Measurements from ENCODE around the gene JAZF1.

JAZF1 gene

DNA sequence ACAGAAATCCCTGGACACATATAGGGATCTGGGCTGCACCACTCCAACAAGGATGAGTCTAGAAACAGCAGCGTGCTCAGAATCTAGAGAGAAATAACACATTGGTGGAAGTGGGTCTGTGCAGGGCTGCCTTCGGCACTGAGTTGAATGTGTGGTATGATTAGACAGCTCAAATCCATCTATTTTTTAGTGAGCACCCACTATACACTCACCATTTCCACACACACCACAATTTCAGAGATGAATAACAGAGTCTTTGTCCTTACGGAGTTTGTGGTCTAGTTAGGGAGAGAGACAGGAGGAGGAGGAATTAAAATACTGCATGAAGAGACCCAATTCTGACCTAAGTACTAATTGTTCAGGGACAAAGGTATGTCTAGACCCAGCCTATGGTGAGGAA is 44.2 kb downstream of the JAZF1 start:
- no peak for DNase-seq (ENCODE audit: low spot score)

GRCh38 chr7:28135760-28136159 is 44.8 kb downstream of the JAZF1 start:
- no peak for DNase-seq (ENCODE audit: low spot score)

GRCh38 chr7:28135315-28135714 is 45.3 kb downstream of the JAZF1 start:
- DNase-seq (ENCODE audit: low spot score), result no peak

DNA sequence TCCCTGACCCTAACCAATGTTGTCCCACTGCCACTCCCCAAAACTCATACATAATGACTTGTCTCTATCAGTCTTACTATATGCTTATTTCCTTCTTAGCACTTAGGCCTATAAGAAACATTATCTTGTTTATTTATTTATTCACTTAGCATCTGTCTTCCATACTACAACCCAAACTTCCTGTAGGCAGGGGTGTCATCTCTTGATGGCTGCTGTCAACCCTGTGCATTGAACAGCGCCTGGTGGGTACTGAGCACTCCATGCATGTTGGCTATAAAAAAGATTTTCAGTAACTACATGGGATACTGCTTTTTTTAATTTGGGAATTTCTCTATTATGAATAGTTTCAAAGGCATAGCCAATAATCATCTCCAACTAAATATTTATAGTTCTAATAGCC is 46.7 kb downstream of the JAZF1 start:
- DNase-seq (ENCODE audit: low spot score), result no peak

DNA sequence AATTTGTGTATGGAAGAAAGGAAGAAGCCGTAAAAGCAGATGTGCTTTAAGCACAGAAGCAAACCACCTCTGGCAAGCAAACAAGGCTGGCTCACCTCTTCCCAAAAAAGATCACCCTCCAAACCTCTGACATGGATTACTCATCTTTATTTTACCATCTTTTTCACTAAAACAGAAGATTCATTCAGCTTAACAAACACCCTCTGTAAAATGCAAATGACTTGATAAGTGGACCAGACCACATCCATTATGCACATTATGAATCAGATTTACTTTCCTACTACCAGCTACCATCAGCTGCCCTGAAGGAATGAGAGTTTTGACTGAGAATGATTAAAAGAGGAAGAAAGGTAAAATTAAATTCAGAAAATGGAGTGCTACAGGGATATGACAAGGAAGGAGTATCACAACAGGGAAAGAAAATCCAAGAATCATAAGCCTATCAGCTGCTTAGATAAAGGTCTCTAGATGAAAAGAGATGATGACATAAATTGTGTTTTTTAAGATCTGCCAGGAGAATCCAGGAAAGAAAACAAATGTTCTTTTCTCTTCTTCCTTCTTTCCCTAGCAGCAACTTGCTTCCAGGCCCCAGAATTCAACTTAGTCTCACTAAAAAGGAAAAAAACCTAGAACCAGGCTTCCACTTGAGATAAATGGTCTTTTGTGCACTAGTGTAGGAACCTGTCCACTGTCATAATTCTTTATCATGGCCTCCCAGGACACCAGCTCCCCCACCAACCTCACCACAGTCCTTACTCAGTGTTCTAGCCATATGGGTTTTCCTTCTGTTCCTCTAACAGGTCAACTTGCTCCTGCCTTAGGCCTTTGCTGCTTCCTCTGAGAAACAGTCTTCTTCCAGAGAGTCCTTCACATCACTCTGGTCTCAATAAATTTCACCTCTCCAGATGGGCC is 47.4 kb downstream of the JAZF1 start:
- DNase-seq (ENCODE audit: low spot score), result no peak

DNA sequence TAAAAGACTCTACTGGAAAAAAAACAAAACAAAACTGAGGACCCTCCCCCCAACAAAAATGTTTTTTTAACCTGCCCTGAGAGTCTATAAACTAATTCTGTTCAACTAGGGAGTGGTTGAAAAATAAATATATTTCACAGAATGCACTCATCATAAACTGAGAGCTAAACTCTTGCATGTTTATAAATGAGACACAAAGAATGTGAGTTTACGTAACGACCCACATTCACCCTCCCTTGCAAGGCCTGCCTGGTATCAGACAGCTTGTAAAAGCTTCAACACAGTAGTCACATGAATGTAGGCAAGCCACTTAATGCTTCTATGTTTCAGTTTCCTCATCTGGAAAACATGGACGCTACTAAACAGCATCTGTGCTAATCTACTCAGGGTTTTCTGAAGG is 50.3 kb downstream of the JAZF1 start:
- no peak for DNase-seq (ENCODE audit: low spot score)

DNA sequence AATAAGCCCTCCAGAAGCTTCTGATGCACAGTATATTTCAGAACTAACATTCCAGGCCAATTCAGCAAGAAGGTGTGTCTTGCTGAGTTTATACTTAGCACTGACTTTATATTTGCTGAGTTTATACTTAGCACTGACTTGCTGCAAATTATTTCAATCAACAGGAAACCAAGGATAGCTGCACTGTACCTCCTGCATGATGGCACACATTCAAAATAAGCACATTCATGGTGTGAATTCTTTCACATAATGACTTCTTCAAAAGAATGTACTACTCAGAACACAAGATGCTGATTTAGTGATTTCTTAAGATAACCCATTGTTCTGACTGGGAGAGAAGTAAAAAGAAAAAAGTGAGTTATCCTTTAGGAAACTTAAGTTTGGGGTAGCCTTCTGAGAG is 52.0 kb downstream of the JAZF1 start:
- no peak for DNase-seq (ENCODE audit: low spot score)

DNA sequence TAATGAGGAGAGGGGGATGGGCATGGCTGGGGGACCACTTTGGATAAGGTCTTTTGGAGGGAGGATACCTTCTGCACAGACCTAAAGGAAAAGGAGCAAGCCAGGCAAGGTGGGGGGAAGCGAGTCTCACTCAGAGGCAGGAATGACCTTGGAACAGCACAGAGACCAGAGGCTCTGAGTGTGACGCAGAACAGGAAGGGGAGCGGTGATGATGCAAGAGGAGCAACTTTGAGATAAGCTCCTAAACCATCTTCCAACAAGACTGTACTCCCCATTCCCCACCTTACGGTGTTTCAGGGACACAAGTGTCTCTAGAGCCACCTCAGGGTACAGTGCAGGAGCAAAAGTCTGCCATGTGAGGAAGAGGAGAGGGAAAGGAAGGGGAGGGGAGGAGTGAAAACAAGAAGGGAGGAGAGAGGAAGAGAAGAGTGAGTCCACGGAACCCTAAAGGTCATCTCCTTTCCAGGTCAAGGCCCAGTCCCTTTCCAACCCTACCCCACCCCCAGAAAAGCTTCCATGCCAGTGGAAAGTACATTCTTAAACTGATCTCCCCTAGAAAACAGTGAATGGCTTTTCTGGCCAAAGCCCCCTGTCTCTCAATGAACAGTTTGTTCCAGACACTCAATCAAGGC is 54.1 kb downstream of the JAZF1 start:
- no peak for DNase-seq (ENCODE audit: low spot score)

DNA sequence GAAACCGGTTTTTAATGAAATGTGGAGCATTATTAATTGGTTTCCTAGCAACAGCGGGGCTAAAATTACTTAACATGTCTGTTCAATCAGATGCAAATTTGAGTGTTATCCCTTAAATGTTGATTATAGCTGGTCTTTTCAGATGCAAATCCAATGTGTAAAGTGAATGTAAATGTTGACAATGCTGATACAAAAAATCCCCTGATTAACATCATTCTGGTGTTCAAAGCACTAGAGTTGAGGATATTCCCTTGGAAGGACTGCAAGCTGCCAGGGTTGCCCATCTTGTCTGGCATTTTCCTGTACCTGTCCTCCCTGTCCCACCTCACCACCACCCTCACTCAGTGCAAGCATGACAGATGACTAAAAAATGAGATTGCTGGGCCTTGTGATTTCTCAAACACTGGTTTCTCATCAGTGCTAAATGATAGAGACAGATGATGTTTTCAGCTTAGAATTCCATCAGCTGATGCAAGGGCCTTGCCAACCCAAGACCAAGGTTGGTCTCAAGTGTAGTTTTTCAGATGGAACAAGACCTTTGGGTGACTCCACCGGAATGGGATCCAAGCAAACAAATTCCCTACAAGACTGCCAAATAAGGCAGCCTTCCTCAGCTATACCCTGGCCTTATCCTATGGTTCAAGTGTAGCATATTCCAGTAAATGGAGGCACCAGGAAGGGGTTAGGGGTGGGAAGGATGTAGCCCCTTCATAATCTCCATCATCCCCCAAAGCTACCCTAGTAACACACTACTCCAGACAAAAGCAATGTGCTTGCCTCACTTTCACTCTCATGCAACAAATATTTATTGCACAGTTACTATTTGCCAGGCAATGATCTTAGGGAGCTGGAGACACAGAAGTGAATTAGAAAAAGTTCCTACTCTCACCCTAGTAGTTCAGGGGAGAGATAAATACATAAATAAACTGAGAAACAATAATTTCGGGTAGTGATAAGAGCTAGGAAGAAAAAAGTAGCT is 54.9 kb downstream of the JAZF1 start:
- no peak for DNase-seq (ENCODE audit: low spot score)

DNA sequence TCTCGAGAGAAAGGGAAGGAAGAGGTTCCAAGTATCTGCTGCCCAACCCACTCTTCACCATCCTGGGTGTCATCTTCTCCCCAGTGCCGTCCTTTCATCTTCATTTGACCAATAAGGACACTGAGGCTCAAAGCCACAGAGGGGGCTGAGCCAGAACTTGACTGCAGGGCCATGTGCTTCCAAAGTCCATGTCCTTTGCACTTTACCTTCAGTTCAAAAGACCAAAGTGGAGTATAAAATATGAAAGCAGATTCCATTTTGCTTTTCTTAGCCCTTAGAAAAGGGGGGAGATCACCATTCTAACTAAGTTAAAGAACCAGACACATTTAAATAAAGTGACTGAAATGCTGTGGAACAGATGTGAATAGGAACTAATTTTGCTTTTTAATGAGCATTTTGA is 56.2 kb downstream of the JAZF1 start:
- DNase-seq (ENCODE audit: low spot score), result no peak

GRCh38 chr7:28123752-28124151 is 56.8 kb downstream of the JAZF1 start:
- no peak for DNase-seq (ENCODE audit: low spot score)

- DNase-seq (ENCODE audit: low spot score), result no peak
These were observed 59.1 kb downstream of the JAZF1 start for GRCh38 chr7:28121496-28121895.

GRCh38 chr7:28116041-28116440 is 64.6 kb downstream of the JAZF1 start:
- DNase-seq (ENCODE audit: low spot score), result no peak

GRCh38 chr7:28115261-28115660 is 65.3 kb downstream of the JAZF1 start:
- DNase-seq (ENCODE audit: low spot score), result no peak

DNA sequence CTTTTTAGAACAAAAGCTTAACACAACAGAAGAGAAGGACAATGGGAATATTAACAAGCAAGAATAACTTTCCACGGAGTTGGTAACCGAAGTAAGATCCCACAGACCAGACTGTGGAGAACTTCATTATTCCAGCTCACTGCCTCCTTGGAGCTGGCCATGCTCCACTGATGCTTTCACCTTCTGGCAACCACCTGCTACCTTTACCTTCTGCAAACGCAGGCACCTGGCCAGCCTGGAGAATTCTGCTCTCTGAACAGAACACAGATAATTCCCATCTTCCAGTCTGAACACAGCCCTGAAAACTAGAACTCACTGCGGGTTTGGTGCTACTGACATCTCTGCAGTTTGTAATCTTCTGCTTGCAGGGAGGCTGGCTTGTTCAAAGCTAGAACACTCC is 66.5 kb downstream of the JAZF1 start:
- DNase-seq (ENCODE audit: low spot score), result no peak

DNA sequence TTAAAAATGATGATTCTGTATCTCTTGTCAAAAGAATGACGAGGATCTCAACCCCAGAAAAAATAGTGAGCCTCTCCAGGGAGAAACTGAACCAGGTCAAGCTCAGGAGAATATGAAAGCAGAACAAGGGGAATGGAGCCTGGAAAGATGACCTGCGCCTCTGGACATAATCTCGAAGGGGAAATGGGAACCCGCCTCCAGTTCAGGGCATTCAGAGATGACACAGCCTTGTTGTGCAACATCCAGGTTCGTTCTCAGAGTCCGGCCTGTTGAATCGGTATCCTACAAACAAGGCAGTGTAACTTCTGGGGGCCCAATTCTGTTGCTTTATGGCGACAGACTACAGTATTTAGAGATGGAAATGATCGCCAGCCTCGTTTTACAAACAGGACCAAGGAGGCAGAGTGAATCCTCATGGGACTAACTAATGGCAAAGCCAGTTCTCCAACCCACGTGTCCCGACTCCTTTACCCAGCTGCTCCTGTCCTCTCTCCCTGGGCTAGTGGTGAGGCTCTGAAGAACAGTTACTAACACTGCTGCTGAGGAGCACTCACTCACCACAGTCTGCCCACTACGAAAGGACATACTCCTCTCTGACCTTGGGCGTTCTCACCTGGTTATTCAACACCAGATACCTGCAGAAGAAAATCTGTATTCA is 67.6 kb downstream of the JAZF1 start:
- DNase-seq (ENCODE audit: low spot score), result no peak

GRCh38 chr7:28112467-28112866 is 68.1 kb downstream of the JAZF1 start:
- DNase-seq (ENCODE audit: low spot score), result no peak

GRCh38 chr7:28112012-28112411 is 68.6 kb downstream of the JAZF1 start:
- DNase-seq (ENCODE audit: low spot score), result no peak

GRCh38 chr7:28110427-28111012 is 70.1 kb downstream of the JAZF1 start:
- no peak for DNase-seq (ENCODE audit: low spot score)

DNA sequence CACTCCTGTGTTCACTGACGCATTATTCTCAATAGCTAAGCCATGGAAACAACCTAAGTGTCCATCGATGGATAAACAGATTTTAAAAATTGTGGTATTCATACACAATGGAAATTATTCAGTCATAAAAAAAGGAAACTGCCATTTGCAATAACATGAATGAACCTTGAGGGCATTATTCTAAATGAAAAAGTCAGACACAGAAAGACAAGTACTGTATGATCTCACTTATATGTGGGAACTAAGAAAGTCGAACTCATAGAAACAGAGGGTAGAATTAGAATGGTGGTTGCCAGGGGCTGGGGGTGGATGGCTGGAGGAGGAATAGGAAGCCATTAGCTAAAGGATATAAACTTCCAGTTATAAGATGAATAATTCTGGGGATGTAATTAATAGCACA is 71.8 kb downstream of the JAZF1 start:
- no peak for DNase-seq (ENCODE audit: low spot score)

DNA sequence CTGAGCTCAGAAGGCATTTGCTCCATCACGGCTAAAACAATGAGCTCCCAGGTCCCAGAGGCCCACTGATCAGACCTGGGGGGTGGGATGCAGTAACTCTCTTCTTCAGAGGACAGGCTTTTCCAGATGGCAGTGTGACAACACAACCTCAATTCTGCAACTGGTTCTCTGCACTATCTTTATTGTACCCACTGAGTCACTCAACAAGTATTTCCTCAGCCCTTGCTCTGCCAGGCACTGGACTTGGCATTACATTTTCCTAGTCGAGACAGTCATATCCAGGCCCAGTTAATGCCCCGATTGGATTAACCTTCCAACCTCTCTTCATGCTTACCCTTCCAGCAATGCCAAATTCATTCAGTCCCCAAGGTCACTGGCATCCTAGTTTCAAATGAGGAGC is 72.6 kb downstream of the JAZF1 start:
- DNase-seq (ENCODE audit: low spot score), result no peak

Measured in iPS-NIHi11 (cell line).